GM19193 (cell line): ENCODE measurements around the gene ANKLE2.

Source experiments
- POLR2A ChIP-seq: IDR thresholded peaks from 4 replicates; pipeline ENCODE4 v1.6.1; 2011; ENCODE audit not compliant: insufficient read depth, insufficient read length; ENCODE audit errors: extremely low read depth

The ANKLE2 gene

DNA sequence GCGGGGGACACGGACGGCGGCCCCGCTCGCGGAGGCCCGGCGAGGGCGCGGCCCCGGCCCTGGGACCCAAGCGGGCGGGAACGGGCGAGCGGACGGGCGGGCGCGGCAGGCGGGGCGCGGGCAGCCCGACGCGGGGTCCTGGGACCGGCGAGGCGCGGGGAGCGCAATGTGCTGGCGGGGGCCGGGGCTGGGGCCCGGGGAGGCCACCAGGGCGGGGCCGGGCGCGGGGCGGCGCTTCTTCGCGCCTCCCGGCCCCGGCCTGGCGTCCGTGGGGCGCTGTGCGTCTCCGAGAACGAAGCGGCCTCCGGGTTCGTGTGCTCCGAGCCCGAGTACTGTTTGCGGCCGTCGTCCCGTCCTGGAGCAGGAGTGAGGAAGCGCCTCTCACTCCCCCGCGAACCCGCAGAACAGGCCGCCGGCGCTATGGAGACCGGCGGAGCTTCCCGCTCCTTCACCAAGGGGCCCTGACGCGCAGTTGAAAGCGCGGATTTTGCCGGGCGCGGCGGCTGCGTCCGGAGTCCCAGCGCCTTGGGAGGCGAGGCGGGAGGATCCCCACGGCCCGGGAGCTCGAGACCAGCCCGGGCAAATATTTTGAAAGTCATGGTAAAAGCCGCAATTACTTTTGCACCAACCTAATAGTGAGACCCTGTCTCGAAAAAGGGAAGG, 420 bp upstream of the ANKLE2 start:
- TF ChIP-seq POLR2A, result peak; percentile 94

DNA sequence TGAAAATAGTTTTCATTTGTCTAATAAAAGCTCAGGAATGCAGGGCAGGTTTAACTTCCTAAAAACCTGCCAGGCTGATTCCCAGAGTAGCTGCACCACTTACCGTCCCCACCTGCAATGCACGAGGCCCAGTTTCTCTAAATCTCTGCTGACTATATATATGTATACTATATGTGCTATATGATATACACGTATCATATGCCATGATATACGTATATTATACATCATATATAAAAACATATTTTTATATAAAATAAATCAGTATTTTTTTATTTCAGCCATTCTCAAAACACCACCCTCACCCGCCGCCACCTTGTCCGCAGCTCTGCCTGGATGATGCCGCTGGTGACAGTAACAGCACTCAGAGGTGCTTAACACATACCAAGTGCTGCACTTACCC, 2.3 kb downstream of the ANKLE2 start:
- no peak for TF ChIP-seq POLR2A

DNA sequence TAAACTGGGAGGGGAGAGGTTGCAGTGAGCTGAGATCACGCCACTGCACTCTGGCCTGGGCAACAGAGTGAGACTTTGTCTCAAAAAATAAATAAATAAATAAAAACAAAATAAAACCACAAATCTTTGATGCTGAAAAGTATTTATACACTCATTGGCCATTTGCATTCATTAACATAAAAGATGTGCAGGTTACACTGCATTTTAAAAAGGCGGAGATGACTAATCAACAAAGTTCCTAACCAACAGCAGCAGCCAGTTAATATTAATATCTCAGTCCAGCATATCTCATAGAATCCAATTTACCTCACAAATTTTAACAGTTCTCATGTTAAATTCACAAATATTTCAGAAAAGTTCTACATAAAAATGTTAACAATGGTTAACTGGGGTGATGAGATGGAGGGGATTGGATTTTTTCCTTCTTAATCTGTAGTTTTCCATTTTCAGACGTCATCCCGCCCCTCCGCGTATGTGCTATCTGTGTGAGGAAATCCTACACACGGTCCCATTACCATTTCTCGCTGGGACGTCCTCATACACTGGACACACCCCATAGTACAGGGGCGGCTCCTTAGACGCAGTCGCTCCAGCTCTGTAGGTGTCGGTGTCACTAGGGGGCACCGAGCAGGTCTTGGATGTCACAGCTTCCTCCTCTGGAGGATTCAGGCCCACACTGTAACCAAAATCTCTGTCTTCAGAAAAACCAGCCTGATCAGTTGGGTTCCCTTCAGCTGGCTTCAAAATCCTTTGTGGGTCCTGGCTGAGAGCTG, 7.3 kb downstream of the ANKLE2 start:
- TF ChIP-seq POLR2A, result no peak

DNA sequence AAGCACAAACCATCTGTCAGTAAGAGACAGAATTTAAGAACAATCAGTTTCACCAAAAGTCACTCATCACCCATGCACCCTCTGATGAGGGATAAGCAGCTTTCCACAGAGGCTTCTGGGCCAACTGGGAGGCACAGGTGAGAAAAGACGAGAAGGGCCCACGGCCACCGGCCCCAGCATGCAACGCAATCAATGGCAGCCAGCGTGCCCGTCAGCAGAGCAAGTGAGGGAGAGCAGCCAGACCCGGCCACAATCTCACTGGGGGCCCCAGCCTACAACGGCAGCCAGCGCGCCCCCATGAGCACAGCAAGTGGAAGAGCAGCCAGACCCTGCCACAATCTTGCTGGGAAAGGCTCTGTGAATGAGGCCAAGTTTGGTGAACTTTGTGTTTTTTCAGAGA, 13.3 kb downstream of the ANKLE2 start:
- no peak for TF ChIP-seq POLR2A

DNA sequence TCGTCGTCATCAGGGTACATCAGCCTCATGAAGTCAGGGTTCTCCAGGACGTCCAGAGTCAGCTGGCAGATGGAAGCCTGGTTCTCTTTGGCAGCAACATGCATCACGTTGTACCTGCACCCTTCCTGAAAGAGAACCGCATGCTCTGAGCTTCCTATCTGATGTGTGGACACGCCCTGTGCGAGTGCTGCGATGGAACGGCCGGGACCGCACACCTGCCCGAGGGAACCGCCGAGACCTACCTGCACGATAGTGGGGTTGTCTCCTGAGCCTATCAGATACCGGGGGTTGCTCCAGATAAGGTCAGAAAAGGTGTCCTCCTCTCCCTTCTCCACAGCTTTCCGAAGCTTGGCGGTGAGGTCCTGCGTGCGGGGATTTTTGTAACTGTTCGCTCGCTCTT, 13.7 kb downstream of the ANKLE2 start:
- no peak for TF ChIP-seq POLR2A

DNA sequence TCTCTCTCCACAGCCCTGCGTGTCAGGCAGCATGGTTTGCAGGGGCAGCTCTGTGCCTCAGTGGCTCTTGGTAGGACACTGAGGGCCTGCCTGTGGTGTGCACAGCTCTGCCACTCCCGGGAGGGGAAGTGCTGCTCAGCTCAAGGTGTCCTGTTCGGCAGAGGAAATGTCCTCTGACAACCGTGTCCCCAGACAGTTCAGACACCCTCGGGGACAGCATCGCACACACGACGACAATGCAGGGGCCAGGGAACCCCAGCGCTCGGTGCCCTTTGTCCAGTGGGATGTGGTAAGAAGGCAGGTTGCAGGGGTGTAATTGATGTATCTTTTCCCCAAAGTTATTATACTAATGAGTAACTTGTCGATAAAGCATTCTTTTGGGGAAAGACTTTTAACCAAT, 14.2 kb downstream of the ANKLE2 start:
- TF ChIP-seq POLR2A, result no peak

DNA sequence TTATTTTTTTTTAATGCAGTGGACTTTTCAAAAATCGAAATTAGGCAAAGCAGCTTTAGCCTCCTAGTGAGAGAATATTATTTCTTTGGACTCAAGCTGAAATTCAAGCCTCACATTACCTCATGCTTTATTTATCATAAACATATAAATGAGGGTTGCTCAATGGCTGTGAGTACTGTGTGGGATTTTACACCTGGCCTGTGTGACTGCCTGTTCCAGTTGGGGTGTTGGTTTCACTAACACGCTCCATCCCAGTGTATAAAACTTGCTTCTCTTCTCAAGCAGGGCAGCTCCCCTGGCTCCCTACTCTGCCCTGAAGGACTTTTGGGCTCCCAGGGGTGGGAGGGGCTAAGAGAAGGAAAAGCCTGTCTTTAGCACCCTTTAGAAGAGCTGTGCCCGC, 15.0 kb downstream of the ANKLE2 start:
- no peak for TF ChIP-seq POLR2A

DNA sequence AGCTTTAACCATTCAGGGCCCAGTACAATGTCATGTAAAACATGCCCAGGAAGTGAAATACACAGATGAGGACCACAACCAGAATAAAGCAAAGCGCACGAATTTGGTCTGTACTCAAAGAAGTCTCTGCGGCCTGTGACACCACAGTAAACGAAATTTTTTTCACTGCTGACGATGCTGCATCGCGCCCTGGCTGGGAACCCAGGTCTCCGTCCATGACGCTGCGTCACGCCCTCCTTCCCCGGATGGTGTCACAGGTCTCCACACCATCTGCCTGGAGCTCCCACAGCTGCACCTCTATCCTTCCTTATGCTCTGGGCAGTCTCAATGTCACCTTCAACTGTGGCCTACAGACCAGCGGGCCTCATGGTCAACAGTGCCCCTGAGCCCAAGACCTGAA, 17.8 kb downstream of the ANKLE2 start:
- no peak for TF ChIP-seq POLR2A

DNA sequence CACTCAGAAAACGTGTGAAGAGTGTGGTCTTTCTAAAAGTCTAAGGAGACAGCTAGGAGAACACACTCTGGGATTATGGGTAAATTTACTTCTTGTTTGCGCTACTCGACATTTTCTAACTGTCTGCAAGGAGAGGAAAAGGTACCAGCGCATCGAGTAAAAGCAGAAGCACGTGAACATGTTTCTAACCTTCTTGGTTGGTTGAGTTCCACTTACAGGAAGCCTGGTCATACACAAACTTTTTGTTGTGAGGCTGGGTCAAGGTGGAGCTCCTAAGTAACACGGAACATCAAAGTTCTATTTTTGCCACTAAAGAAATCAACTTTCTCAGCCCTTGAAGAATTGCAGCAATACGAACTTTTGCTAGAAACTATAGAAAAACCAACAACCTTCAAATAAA, 20.0 kb downstream of the ANKLE2 start:
- no peak for TF ChIP-seq POLR2A

DNA sequence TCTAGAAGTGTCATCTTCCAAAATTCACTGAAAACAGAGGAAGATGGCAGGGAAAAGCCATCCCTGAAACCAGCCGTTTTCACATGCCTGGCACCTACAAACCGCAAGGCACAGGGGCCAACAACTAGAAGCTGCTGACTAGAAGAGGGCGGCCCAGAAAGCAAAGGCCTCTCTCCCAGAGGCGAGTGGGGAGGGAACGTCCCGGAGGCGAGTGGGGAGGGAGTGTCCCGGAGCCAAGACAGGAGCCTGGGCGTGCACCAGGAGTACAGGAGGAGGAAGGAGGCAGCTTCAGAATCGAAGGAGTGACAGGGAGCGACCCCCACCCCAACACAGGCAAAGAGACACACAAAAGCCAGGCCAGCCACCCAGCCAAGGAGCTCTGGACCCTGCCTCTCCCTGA, 21.0 kb downstream of the ANKLE2 start:
- TF ChIP-seq POLR2A, result no peak

DNA sequence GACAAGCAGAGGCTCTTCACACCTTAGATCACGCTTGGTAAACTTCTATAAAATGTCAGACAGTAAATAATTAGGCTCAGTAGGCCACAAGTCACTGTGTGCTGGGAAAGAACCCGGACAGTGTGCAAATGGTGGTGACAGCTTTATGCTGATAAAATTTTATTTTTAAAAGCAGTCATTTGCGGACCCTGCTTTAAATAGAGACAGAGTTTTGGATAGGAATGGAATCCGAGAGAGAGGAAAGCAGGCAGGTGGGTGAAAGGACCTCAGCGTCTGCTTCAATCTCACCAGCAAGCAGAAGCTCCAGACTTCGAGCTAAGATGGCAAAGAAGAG, 21.4 kb downstream of the ANKLE2 start:
- no peak for TF ChIP-seq POLR2A

DNA sequence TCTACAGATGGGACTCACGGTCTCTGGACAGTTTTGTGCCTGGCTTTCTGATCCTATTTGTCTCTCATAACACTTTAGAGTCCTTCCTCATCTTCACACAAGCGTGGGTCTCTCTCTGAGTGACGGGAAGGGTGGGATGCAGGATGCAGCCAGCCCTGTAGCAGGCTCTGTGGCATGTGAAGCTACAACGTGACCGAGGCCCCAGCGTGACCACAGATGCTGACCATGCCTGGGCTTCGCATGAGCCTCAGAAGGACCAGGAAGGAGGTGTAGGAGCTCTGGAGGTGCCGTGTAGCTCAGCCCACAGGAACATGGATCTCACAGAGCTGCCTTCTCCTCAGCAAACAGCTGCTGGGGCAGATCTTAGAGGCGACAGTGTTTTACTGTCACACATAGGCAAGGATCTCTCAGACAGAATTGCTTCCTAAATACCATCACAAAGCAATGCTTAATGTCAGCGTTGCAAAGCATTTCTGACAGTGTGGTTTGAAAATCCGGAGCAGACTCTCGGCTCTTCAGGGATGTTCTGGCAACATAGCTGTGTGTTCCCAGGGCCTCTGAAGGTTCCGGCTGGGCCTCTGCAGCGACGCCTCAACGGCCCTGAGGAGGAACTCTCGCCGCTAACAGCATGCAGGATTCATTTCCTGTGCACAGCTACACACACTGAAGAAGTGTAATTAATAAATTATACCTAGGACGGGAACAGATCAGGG, 21.9 kb downstream of the ANKLE2 start:
- TF ChIP-seq POLR2A, result no peak

DNA sequence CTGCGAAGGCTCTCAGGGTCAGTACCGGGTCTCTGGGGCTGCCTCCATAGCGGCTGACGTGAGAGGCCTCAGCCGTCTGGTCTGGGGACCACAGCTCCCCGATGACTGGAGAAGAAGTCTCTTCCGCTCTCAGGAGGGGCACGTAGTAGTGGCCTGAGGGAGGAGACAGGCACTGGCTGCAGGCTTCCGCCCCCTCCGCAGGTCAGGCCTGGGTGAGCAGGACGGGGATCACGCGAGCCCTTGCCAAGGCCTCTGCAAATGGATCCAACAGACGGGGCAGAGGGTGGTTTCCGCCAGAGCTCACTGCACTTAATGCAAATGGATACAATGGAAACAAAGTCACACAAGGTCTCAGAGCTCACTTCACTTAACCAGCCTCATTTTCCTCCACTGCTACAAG, 24.7 kb downstream of the ANKLE2 start:
- TF ChIP-seq POLR2A, result no peak

DNA sequence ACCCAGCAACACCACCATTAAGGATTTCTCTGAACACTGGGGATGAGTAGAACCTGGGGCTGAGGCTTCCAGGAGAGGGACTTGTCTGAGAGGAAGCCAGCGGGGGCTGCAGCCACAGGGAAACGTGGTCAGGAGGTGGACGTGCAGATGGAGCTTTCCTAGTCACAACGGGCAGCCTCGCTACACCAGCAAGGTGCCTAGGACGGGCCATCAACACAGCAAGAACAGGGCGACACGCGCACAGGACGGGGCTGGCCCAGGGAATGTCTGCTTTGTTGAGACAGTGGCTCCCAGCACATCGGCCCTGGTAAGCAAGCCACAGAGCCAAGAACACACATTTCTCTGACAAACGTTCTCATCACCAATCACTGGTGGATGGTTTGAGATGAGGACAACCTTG, 25.3 kb downstream of the ANKLE2 start:
- no peak for TF ChIP-seq POLR2A

DNA sequence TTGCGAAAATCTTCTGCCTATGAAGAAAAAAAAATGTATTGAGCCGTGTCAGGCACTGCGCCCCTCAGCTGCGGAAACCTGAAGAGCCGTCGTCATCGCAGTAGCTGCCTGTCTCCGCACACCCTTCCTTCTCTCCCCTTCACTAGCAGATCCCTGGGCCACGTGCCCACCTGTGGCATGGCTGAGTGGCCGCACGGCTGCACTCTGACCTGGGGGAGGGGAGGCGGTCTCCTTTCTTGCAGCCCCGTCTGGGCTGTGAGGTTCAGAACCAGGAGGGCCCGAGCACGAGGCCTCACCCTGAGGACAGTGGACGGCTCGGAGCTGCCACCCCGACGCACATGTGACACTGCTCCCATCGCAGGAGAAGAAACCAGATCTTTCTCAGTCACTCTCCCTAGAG, 26.1 kb downstream of the ANKLE2 start:
- no peak for TF ChIP-seq POLR2A

DNA sequence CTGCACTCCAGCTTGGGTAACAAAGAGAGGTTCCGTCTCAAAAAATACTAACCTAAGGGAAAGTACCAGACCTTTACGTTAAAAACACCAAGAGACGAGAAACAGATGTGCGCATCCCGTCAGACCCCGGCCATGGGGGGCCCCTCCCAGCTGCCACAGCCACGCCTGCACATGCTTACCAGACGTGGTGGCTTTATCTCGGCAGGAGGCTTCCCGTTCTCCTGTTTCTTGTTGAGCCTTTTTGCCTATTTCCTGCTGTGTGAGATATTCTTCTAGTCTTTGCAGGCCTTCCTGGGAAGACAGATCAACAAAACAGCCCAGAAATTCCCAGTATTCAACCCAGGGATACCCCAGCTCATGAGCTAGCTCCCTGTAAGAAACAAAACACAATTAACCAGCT, 27.4 kb downstream of the ANKLE2 start:
- no peak for TF ChIP-seq POLR2A
